ENCODE data around the gene PPP1R26. TPM values are rescaled to one million over a fixed set of nuclear protein-coding genes. Genes with fewer than 3 reads are reported as not detected.

The PPP1R26 gene
- total and polyA plus RNA-seq, 2 of the 13 experiments (the other 11 are each of a cell fraction or from before 2014, with no cell fraction given) = 8.6 to 11.6 TPM

- no peak for TF ChIP-seq FOXP4 (CRISPR knock-in tag; IDR thresholded peaks at IDR 0.05)
- no peak for TF ChIP-seq GLI4 (CRISPR knock-in tag; IDR thresholded peaks at IDR 0.05; ENCODE audit: borderline replicate concordance)
These were observed 27.8 kb downstream of the PPP1R26 start (continued) for GRCh38 chr9:135507104-135508035.

DNA sequence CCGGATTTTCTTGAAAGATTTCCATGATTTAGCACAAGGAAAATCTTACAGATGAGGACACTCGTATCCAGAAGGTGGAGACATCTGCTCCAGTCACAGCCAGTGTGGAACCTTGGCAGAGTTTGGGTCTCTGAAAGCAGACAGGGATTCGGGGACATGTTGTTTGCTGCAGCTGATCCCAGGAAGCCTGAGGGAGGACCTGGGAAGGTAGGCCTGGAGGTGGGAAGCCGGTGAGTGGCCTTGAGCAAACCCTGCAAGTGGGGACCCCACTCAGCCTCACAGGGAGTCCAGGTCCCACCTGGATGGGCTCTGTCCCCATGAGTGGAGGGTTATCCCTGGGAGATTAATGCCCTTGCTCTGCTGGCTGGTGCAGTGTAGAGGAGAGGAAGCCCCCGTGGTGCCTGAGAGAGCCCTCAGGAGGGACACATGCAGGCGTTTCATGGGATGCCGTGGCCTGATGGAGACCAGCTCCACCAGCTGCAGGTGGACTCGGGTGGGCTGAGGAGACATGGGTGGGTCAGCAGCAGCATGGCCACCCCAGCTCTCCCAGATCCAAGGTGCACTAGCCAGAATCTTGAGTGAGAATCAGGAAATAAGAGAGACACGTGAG, 28.7 kb downstream of the PPP1R26 start:
- BruUV-seq (replicated peaks) = no TSS peak
- H2AFZ ChIP-seq (ENCODE audit: low read length) = no peak overlapping the region
- H3K27ac ChIP-seq (ENCODE audit: extremely low read length, insufficient read depth, low read length) = no peak overlapping the region
- H3K4me1 ChIP-seq (ENCODE audit: insufficient read depth, low read length) = peaks cover 17% of the 10 kb centered on the region
- peaks cover 8 to 17% of the 10 kb centered on the region in 2 experiments for H3K36me3 ChIP-seq (replicated peaks in 1 of 2; ENCODE audit: control insufficient read depth in 1 of 2, insufficient read depth in 2 of 2, low read length in 2 of 2)
- no peaks in the 10 kb centered on the region for H3K9me3 ChIP-seq (ENCODE audit: low read length)
- no peak overlapping the region for H3K4me3 ChIP-seq (replicated peaks in 1 of 3; ENCODE audit: insufficient read depth in 1 of 3, low read depth in 2 of 3, low read length in 3 of 3)
- ChIA-PET CTCF (ENCODE audit: low intra/inter-chr PET ratio, low total read pairs) (no interaction called here), POLR2A (no interaction called here)
- FAIRE-seq (no peak), DNase-seq (ENCODE audit: low spot score) (no peak), ATAC-seq (no peak)
- 17% methylated on average over 7 of the region's 9 CpGs for WGBS (ENCODE audit: low lambda C conversion rate)
- no peak overlapping the region for H3K4me2 ChIP-seq (ENCODE audit: low read depth, low read length)
- peaks cover 3 to 23% of the 10 kb centered on the region in 2 experiments; a peak in 3 of 5 replicates for H3K27me3 ChIP-seq (ENCODE audit: control insufficient read depth in 1 of 2, insufficient read depth in 2 of 2, low read length in 2 of 2)
- H4K20me1 ChIP-seq (ENCODE audit: insufficient read depth, low read length) = peaks cover 9% of the 10 kb centered on the region
- H3K79me2 ChIP-seq (ENCODE audit: insufficient read depth, low read length) = no peaks in the 10 kb centered on the region
- intact Hi-C loops (cut with micrococcal nuclease; ENCODE audit: unreplicated experiment) (no loop called here), in situ Hi-C loops (cut with HindIII; ENCODE audit: extremely low pct_ligation_motif_present, low pct_unique_long_range_greater_than_20kb) (no loop called here)
- H3K9ac ChIP-seq (ENCODE audit: insufficient read depth, low read depth, low read length) = no peak overlapping the region
- TF ChIP-seq ZSCAN31 (CRISPR knock-in tag; IDR thresholded peaks at IDR 0.05; ENCODE audit: low read depth) (no peak), ZFAT (CRISPR knock-in tag; conservative IDR thresholded peaks at IDR 0.05) (no peak), KDM3A (CRISPR knock-in tag; IDR thresholded peaks at IDR 0.05; ENCODE audit: low read depth) (no peak), MAFG (CRISPR knock-in tag; IDR thresholded peaks at IDR 0.05) (no peak), EED (CRISPR knock-in tag; IDR thresholded peaks at IDR 0.05) (no peak), THYN1 (CRISPR knock-in tag; IDR thresholded peaks at IDR 0.05; ENCODE audit: borderline replicate concordance, low read depth) (no peak), SP4 (CRISPR knock-in tag; IDR thresholded peaks at IDR 0.05) (no peak), NFYC (CRISPR knock-in tag; IDR thresholded peaks at IDR 0.05) (no peak)
- TF ChIP-seq, protein P1, sequence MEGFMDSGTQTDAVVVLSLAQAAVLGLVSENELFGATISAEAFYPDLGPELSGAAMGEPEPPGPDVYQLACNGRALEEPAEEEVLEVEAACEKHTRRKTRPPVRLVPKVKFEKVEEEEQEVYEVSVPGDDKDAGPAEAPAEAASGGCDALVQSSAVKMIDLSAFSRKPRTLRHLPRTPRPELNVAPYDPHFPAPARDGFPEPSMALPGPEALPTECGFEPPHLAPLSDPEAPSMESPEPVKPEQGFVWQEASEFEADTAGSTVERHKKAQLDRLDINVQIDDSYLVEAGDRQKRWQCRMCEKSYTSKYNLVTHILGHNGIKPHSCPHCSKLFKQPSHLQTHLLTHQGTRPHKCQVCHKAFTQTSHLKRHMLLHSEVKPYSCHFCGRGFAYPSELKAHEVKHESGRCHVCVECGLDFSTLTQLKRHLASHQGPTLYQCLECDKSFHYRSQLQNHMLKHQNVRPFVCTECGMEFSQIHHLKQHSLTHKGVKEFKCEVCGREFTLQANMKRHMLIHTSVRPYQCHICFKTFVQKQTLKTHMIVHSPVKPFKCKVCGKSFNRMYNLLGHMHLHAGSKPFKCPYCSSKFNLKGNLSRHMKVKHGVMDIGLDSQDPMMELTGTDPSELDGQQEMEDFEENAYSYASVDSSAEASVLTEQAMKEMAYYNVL (CRISPR knock-in tag; IDR thresholded peaks at IDR 0.05; ENCODE audit: borderline replicate concordance) = no peak
- TF ChIP-seq, protein P2, sequence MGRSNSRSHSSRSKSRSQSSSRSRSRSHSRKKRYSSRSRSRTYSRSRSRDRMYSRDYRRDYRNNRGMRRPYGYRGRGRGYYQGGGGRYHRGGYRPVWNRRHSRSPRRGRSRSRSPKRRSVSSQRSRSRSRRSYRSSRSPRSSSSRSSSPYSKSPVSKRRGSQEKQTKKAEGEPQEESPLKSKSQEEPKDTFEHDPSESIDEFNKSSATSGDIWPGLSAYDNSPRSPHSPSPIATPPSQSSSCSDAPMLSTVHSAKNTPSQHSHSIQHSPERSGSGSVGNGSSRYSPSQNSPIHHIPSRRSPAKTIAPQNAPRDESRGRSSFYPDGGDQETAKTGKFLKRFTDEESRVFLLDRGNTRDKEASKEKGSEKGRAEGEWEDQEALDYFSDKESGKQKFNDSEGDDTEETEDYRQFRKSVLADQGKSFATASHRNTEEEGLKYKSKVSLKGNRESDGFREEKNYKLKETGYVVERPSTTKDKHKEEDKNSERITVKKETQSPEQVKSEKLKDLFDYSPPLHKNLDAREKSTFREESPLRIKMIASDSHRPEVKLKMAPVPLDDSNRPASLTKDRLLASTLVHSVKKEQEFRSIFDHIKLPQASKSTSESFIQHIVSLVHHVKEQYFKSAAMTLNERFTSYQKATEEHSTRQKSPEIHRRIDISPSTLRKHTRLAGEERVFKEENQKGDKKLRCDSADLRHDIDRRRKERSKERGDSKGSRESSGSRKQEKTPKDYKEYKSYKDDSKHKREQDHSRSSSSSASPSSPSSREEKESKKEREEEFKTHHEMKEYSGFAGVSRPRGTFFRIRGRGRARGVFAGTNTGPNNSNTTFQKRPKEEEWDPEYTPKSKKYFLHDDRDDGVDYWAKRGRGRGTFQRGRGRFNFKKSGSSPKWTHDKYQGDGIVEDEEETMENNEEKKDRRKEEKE (IDR thresholded peaks at IDR 0.05) = no peak

Measured in HepG2 (cell line).